HK-2 (cell line): ENCODE results near the gene ETFB.

Experiments
- DNase-seq: peaks from one replicate; pipeline ENCODE4 v3.0.0-alpha.2; 2018; ENCODE audit not compliant: unreplicated experiment

Gene ETFB

DNA sequence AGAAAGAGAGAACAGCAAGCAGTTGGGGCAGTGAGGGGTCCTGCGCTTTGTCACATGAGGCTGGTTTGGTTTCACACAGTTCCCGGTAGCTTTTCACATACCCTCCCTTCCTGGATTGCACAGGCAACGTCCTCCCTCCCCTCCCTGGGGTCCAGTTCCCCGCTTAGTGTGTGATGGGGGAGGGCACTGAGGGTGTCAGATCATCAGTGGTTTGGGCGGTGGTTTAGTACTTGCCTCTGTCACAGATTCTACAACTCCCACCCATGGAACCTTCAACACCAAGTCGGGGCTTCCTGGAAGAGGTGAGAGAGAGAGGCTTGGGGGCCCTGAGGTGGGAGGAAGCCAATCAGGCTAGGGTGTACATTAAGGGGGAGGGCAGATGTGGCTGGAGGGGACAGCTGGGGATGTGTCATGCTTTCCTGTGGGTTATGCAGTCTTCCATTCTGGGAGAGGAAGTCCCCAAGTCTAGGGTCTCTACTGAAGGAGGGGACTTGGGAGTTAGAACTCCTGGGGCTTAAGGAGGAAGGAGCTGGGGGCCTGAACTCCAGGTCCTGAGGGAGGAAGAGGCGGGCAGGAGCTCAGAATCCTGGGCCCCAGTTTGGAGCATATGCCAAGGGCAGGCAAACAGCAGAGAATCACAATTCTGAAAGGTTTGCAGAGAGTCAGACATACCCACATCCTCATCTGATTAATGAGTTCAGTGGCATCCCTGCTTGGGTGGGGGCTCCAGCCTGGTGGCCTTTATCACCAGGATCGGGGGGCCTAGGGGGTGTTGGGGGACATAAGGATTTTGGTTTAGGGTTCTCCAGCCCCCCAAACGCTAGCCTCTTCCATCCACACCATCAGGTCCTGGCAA lies 6.7 kb upstream of the ETFB start, which contains the start of gene NKG7:
TSS of gene NKG7 (minus strand) at position 6 of the 856 bp plus-strand sequence. CDS start 119 bp downstream, outside the sequence.
- DNase-seq, result no peak

DNA sequence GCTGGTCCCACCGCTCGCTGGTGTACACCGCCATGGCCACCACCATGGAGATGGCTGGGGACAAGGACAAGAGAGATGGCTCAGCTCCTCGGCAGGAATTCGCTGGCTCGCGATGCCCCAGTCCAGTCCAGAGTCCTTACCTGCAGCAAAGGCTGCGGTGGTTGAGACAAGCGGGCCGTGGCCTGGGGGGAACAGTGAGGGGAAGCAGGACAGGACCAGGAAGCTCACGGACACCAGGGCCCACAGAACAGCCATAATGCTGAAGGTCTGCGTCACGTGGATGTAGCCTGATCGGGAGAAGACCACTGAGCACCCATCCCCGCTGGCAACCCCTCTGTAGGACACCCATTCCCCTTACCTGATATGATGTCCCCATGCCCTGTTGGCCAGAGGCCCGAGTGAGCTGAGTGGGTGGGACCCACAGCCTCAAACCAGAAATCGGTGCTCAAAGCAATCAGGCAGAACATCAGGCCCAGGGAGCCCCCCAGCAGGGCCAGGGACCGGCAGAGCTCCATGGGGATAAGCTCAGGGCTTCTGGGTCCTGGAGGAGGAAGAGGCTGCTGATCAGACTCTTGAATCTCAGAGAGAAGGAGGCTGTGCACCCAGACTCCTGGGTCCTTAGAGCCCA lies 5.9 kb upstream of the ETFB start:
- no peak for DNase-seq

DNA sequence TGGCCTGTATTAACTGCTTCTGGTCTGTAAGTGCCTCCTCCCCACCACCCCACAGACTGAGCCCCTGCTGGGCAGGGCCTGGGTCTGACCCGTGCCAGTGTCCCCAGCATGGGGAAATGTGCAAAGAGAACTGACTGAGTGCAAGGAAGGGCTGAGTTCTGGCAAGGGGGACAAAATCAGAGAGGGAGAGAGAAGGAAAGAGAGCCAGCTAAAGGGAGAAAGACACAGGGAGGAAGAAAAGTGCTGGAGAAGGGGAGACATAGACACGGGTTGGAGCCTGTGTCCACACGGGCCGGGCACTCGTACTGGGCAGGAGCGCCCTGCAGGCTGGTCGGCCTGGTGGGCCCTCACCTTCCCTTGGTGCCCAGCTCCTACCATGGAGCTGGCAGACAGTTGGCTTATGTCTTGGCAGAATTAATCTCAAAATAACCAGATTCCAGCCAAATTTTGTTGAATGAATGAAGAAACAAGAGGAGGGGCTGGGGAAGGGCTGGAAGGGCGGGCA lies 5.0 kb upstream of the ETFB start:
- no peak for DNase-seq

DNA sequence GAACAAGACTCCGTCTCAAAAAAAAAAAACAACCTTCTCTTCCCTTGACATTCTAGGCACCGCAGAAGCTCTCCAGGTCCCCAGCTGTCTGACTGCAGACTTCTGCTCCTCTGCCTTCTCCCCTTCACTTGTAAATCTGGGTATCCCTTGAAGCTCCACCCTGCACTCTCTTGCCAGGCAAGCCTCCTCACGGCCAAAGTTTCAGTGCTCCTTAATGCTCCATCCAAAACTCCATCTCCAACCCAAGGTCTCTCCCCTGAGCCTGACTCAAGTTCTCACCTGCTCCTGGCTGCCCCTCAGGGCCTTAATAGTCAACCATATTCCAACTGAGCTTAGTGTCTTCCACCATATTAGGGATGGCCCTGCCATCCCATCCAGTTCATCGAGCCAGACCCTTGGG lies 4.0 kb upstream of the ETFB start:
- DNase-seq, result no peak

DNA sequence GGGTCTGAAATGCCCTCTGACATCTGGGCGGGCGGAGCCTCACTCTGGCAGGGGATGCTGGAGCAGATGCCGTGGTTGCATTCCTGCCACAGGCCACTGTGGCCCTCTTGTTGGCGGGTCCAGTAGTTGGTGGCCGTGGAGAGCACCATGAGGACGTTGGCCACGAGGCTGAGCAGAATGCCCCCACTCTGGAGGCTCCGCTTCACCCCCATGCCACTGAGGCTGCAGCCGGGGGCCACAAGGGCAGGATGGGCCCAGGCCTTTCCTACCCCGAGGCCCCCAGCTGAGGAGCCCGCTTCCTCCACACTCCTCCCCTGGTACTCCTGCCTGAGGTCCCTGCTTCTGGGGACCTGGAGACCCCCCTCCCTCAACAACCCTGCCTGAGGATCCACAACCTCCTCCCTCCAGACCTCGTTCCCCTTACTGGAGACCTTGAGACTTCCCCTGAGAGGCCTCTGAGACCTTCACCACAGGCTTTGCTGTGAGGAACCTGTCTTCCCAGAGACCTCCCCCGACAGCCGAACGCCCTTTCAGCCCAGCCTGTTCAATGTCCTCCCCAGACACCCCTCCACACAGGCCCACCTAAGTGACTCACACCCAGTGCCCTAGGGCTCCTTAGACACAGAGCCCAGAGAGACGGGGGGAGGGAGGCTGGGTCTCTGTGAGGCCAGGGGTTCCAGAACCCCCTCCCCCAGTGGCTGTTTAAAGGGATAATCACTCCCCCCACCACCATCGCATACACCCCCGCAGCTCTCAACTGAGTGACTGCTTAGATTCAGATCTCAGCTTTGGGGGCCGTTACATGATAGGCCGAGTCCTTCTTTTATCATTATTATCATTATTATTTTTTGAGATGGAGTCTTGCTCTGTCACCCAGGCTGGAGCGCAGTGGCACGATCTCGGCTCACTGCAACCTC lies 2.4 kb upstream of the ETFB start, which contains the start of gene CLDND2:
TSS of gene CLDND2 (minus strand) at position 638 of the 917 bp plus-strand sequence. CDS start at position 212, 426 bp downstream.
- no peak for DNase-seq

DNA sequence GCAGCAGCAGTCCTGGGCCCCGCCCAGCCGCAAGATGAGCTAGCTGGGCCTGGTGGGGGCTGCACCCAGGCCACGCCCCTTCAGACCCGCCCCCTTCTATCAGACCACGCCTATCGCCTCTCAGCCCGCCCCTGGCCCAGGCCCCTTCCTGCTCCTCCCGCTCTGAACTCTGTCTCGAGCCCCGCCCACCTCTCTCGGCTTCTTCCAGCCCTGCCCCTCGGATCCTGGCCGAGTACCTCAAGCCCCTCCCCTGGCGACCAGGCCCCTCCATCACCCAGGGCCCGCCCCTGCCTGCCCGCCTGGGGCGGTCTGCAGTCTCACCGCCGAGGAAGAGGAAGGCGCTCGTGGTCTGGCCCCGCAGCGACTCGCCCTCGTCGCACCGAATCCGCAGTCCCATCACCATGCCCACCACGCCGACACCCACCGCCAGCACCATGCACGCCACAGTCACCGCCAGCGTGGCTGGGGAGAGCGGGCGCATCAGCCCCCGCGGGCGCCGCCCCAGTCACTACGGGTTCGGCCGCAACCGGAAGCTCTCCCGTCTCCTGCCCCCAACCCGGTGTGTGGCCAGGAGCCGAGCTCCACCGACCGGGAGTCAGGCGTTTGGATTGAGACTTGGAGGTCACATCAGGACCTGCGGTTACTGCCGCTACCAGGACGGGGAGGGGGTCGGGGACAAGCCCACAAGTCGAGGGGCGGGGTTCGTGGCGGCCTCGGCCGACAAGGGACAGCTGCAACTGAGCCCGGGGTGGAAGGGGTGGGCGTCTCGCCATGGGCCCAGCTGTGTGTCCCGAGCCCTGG lies 1.6 kb upstream of the ETFB start:
- DNase-seq, result peak; percentile 100

DNA sequence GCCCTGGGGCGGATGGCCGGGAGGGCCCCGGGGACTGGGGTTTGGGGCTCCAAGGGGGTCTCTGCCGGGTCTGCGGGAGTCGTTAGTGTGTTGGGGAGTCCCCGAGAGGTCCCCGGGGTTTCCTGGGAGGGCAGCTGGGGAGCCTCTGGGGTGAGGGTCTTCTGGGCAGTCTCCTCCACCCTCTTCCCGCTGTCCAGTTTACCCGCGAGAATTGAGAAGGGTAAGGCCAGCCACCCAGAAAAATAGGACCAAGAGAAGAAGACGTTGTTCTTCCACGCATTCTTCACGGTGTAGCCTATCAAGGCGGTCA lies 1.0 kb upstream of the ETFB start:
- no peak for DNase-seq

DNA sequence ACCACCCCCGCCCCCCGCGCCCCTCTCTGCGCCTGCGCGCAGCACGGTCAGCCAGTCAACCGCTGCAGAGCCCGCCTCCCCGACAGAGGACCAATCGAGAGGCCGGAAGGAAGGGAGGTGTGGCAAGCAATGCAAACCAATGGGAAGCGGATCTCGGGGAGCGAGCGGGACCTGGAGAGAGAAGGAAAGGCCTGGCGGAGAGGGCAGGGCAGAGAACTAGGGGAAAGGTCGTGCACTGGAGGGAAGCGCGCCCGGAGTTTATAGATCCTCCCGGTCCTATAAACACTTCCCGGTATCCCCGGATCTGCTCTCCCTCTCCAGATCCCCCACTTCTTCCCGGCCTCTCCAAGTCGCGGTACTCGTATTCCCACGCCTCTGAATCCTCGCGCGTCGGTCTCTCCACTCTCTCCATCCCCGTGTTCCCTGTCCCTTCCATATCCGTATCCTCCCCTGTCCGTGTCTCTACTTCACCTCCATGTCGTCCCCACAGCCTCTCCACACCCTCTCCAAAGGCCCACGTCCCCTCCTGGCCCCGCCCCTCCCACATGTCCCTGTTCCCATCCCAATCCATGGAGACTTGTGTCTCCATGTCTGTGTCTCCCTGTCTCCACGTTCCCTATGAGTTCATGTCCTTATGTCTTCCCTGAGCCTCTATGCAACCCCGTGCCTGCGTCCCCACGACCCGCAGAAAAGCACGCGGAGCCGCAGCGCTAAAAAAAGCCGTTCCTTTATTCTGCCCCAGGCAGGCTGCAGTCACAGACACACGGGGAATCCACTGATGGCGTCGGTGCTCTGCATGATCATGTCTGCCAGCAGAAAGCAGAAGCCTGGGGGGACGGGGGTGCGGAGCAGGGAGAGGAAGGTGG lies 434 bp upstream of the ETFB start:
- DNase-seq, result peak; percentile 98

DNA sequence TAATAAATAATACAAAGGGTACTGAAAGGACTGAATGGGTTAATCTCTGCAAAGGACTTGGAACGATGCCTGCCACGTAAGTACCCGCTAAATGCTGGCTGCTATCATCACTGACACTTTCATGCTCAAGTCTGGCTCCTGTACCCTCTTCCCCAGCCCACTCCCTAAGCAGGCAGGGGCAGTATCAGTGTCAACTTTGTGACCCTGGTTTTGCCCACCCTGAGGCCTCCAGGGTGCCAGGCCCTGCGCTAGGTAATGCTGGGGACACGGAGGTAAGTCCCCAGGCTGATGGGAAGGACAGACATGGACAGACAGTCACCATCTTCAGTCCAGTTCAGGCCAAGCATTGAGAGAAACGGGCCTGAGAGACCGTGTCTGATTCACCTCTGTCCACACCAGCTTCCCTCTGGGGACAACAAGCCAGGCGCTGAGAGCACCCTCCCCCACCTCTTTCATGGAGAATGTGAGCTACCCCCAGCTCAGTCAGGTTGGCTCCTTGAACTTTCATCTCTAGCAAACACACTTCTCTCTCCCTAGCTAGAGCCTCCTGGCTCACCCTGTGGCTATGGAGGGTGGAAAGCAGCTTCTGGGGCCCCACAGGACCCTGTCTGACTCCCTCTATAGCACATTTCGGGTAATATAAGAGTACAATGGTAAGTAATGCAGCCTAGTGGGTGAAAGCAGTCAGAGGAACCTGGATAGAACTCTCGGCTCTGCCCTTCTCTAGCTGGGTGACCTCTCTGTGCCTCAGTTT lies 800 bp downstream of the ETFB start:
- peak; percentile 48 for DNase-seq

DNA sequence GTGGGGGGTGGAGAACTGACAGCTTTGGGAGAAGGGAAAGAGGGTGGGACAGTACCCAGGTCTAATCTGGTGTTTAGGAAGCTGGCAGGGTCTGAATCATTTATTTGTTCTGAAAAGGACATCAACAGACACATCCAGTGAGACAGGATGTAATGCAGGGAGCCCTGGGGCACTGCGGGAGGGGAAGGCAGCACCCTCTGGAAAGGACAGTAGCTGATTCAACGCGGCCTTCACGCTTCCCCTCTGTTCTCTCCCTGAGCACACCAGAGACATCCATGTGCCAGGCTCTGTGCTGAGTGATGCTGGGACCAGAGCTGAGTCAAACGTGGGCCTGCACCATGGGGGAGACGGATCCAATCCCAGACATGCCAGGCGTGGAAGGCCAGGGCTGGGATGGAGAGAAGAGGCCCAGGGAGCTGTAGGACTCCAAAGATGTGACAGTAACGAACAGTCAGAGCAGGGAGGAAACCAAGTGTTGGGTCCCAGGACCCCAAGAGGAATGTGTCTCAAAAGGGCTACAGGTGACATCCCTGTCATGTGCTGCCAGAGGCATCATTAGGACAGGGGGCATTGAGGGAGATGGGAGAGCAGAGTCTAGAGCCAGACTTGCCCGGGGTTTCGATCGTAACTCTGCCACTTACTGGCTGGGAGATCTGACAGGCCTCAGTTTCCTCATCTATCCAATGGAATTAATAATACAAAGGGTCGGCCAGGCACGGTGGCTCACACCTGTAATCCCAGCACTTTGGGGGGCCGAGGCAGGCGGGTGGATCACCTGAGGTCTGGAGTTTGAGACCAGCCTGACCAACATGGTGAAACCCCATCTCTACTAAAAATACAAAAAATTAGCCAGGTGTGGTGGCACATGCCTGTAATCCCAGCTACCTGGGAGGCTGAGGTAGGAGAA lies 1.7 kb downstream of the ETFB start:
- no peak for DNase-seq

DNA sequence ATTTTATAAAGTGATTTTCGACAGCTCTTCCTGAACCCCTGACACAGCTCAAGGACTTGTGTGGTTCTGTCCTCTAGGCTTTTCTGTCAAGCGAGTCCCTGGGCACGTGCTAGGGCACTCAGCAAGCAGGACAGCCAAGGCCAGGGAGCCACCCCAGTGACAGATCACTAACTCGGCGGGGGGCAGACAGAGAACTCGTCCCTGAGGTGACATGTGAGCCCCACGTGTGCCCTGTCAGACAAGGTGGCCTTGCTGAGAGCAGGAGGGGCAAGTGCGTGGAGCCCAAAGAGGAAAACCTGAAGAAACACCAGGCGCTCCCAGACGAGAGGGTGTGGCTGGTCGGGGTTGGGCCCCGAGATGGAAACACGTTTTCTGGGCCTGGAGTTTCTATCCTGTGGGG lies 4.9 kb downstream of the ETFB start:
- DNase-seq, result no peak

DNA sequence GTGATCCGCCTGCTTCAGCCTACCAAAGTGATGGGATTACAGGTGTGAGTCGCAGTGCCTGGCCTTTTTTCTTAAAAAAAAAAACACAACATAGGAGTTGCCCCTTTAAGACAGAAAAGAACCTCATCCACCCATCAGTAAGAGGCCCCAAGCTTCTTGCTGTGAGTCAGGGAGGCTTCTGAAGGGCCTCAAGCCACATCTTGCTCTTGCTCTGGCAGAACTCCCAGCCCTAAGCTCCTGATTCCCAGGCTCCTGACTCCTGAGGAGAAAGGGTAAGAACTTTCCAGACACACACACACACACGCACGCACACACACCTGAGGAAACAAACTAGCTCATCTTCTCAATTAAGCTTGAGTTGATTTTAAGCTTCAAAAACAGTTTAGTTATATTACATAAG lies 6.9 kb downstream of the ETFB start:
- DNase-seq, result peak; percentile 34

DNA sequence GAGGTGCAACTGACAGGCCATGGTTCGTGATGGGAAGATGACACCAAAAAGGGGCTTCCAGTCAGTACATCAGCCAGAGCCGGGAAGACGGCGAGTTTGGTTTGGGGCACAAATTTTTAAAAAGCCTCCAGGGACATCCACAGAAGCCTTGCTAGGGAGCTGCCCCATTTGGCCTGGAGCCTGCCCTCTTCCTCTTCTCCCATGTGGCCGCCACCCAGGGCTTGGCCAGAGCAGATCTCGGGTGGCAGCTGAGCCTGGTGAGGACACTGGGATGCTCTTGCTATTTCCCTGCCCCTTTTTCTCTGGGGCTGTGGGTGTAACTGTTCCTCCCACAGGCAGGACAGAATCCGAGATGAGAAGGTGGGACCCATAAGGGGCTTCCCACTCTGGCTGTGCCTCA lies 8.2 kb downstream of the ETFB start:
- DNase-seq, result no peak

DNA sequence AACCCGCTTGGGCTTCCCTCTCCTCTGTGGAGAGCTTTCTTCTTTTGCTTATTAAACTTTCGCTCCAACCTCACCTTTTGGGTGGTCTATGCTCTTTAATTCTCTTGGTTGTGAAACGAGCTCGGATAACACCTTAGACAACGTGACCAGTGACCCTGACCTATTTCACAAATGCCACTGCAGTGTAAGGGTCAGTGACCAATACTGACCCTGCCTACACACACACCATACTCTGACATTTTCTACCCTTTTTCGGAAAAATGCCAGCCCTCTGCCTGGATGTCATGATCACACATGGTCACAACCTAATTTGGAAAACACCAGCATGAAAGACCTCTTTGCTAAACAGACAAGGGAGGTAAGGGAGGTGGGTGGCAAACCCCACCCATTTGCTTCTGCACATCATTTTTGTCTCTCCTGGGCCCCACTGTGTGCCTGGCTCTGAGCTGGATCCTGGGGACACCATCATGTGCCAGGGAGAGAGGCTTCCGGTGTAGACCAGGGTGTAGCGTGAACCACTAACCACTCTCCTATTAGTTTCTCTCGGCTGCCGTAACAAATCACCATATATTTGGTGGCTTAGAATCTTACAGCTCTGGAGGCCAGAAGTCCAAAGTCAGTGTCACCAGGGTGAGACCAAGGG lies 9.9 kb downstream of the ETFB start:
- no peak for DNase-seq

DNA sequence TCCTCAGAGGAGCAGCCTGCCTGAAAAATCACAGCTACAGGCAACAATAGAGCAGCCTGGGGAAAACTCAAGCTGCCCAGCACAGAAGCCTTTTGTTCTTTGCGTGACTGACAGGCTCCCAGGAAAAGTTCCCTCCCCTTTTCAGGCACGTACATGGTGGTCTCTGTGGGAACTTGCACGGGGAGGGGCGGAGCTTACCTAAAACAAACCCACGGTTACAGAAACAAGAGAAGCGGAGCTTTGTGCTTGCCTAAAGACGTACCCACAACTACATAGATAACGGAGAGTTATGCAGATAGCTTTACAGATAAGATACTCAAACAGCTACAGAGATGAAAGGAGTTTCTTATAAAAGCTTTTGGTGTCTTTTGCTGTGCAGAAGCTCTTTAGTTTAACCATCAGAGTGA lies 11.4 kb downstream of the ETFB start:
- no peak for DNase-seq

DNA sequence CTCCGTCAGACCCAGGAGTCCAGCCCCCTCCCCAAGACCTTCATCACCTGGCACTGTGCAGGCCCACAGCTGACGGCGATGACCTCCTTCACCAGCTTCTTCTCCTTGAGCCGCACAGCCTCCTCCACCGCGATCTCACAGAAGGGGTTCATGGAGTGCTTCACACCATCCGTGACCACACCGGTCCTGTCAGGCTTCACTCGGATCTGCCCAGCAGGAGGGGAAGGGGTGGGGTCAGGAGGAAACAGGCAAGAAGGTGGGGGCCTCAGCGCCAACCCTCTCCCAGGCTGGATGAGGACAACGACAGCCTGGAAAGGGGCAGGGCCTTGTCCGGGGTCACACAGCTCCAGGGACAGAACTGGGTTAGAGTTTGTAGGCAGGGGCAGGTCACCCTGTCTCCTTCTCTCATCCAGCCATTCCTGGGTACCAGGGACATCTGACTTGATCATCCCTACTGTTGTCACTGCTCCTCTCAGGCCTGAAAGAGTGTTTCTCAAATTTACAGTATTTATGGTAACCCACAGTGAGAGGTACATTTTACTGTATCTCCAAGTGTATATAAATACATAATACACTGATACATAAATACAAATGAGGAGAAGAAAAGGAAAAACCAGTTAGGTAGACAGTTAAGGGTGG lies 12.0 kb downstream of the ETFB start:
- no peak for DNase-seq

DNA sequence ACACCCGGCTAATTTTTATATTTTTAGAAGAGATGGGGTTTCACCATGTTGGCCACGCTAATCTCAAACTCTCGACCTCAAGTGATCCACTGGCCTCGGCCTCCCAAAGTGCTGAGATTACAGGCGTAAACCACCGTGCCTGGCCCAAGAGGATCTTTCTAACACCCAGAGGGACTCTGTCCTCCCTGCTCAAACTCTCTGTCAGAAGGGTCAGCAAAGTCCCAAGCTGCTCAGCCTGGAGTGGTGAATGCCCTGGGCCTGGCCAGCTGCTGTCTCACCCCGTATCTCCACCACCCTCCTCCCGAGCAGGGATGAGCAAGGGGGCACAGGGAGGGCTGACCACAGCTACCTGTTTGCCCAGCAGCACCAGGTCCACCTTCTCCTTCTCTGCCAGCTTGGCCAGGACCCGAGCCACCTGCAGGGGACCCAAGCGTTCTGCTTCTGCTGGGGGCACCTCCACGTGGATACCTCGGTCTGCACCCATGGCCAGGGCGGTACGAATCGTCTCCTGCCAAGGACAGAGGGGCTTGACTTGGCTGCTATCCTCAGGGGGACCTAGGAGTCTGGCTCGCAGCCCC lies 13.3 kb downstream of the ETFB start:
- no peak for DNase-seq
